HG02798 (cell line): ENCODE measurements around the gene HJURP.

Source experiments
- ATAC-seq: cut with Tn5 transposase; IDR thresholded peaks from one replicate; pipeline ENCODE4 v1.9.1; 2021; ENCODE audit warnings: mild to moderate bottlenecking; ENCODE audit not compliant: unreplicated experiment, poor library complexity

The HJURP gene

DNA sequence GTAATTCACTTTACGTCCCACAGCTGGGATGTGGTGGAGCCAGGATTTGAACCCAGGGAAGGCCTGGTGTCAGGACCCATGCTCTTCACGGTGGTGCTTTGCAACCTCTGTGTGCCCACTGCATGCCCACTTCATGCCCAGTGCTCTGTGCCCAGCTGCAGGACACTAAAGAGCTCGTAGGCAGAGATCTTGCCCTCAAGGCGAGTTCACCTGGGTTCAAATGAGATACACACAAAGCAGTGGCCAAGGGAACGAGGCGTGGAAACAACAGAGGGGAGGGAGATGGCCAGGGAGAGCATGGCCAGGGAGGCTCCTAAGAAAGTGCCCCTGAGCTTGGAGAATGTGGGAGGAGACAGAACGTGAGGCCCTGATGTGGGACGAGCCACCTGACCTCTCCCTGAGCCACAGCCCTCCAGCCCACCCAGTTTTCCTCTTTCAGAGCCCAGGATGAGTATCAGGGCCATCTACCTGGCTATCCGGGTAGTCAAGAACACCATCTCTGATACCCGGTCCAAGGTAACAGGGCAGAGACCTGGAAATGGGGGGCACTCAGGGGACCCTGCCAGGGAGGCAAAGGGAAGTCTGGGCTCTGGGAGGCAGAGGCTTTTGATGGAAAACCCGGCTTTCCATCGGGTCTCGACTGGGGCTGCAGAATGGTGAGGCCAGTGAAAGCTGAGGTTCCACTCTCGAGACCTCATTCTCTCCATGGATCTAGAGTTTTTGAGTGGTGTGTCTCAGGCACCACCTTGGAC, 55.8 kb downstream of the HJURP start:
- ATAC-seq, result no peak

DNA sequence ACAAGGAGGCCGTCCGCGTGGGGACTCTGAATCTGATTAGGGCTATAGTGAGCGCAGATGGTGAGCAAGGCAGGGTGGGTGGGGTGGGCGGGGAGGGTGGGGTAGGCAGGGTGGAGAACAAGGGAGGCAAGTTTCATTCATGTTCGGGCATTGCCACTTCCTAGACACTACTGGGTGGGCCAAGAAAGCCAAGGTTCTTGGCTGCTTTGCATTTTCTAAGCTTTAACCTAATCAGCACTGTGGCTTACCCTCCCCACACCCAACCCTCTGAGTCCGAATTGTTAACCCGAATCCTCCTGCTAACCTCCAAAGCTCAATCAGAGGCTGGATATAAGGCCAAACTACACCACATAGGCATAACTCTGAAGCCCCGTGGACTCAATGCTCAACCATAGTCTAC, 58.1 kb downstream of the HJURP start:
- no peak for ATAC-seq

DNA sequence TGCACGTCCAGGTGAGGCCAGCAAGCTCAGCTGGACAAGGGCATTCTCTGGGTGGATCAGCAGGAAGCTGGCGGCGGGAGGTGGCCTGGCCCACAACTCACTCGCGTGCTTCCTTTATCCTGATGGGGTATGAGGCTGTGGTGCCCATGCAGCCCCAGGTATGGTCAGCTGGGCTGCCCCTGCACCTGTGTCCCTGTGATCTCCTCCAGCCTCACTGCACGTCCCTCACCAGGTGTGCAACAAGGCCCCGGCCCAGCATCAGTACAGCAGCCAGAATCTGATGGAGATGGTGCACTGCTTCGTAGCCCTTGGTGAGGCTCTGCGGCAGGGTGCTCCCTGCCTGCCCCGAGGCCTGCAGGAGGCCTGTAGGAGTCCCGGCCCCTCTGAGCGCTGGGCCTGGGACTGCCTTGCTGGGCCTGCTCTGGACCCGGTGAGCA, 58.6 kb downstream of the HJURP start:
- ATAC-seq, result no peak

DNA sequence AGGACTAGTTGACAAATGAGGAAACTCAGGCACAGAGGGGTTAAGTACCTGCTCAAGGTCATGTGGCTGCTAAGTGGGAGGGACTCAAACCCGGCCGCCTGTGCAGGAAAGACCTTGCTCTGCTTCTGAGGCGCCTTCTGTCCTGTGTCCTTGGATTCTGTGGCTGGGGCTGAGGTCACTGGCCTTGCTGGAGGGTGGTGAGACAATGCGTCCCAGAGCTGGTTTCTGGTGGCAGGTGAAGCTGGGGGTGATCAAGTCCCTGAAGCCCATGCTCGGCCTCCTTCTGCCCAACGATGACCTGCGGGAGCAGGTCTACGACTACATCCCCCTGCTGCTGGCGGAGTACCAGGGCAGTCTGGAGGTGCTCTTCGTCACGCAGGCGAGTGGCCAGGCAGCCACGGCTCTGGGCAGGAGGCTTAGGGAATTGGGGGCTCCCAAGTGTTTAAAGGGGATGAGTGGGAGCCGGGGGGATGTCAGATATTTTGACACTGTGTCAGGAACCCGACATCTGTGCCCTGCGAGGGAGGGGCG, 60.1 kb downstream of the HJURP start:
- no peak for ATAC-seq

DNA sequence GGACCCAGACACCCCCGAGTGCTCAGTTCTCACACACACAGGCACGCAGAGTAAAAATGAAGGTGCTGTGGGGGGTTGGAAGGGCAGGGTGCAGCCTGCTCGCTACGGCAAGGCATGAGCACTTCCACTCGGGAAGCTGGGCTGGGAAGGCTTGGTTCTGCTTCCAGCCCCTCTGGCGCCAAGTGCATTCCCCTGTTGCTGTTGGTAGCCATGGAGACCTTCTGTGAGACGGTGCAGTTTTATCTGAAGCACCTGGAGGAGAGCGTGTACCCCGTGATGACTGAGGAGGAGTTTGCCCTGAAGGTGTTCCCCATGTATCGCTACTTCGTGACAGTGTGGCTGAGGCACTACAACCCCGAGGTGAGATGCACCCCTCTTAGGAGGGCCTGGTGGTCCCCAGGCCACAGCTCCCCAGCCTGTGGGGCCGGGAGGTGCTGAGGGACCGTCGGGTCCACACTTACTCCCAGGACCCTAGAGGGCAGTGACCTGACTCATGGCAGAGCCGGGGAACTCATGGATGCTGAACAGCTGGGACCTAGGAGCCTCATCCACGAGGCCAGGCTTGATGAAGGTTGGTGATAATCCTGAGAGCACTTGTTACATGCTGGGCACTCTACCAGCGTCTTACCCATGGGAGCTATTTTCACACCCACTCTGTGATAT, 60.7 kb downstream of the HJURP start:
- ATAC-seq, result no peak

DNA sequence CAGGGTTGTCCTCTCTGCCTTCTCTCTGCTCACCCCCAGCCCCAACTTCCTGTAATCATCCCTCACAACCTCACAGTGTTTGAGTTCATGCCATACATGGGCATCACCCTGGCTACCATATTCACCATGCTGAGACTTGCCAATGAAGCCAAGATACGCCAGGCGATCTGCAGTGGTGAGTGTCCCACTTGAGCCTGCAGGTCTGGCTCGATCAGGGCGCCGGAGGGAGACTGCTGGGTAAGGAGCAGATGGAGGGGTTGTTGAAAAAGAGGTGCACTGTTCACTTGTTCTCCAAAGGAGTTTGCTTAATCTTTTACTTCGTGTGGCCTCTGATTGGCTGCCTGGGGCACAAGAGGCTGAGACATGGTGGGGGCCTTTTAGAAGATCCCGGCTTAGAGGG, 61.6 kb downstream of the HJURP start:
- ATAC-seq, result no peak

- no peak for ATAC-seq
These were observed 62.4 kb downstream of the HJURP start for GRCh38 chr2:233791883-233792329.

DNA sequence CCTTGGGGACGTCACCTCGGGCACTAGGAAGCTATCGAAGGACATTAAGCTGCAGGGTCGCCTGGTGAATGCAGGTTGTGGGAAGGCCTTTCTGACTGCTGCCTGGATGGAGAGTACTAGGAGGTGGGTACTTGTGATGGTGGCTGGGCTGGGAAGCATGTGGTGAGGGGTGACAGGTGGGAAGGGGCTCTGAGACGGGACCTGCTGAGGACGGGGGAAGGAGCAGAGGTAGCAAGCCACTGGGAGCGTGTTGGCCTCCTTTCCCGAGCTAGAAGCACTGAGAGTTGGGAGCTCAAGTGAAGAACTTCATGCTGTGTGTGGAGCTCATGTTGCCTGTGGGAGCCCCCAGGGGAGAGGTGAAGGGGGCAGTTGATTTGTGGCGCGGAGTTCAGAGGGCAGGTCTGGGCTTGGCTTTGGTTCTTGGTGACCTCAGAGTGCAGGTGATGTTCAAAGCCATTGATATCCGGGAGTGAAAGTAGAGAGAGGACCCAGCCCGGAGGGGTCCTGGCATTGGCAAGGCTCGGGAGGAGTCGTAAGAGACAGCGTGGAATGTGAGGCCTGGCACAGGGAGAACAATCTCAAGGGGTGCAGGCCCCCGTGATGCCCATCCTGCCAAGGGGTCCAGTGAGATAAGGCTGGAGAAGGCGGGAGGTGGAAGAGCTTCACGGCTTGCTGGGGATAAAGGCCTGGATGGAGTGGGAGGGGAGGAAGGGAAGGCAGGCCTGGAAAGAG, 63.0 kb downstream of the HJURP start:
- ATAC-seq, result no peak

DNA sequence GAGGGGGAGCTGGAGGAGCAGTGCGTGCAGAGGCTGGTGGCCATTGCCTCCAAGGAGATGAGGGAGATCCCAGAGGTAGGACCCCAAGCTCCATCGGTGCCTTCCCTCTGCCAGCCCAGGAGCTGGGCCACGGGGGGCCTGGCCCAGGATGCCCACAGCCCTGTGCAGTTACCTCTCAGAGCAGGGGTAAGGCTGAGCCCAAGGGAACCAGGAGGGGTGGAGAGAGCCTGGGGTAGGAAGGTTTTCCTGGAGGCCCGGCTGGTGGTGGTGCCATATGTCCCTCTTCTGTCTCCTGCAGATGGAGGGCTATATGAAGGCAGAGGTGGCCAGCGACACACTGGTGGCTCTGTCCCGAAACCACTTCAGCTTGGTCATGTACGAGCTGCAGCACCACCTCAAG, 64.8 kb downstream of the HJURP start:
- no peak for ATAC-seq
